Fibroblast of the aortic adventitia (primary cell): Measurements from ENCODE around the gene HS2ST1. TPM values are rescaled to one million over a fixed set of nuclear protein-coding genes. Genes with fewer than 3 reads are reported as not detected.
"Not testable (repeated sequence)": the region's sequence is repeated elsewhere in the genome, so short reads cannot be mapped to it uniquely, and the experiment has no call there.

Source experiments
- DNase-seq: peaks from one replicate; pipeline ENCODE4 v3.0.0-alpha.2; 2010; ENCODE audit warnings: low read depth
- H3K4me3 ChIP-seq: 2 replicates; pipeline ENCODE4 v1.5.1; 2011; ENCODE audit warnings: low read depth, mild to moderate bottlenecking, control low read depth, low read length, moderate library complexity
- CTCF ChIP-seq: IDR thresholded peaks from 2 replicates; pipeline ENCODE4 v1.5.1; 2011; ENCODE audit warnings: mild to moderate bottlenecking, low read length, control low read depth, inconsistent platforms; ENCODE audit not compliant: insufficient read depth
- total RNA-seq: library from RNA; depleted of rRNA; stranded (reverse); fragments of >200 nt; gene quantifications from 2 replicates; pipeline ENCODE4 v1.2.3, GENCODE V29; 2012; ENCODE audit warnings: low replicate concordance

The HS2ST1 gene
- total RNA-seq, 1 donor = 51.0 TPM

GRCh38 chr1:86976664-86977063 lies 62.2 kb downstream of the HS2ST1 start:
- DNase-seq = no peak
- H3K4me3 ChIP-seq = no peak overlapping the region
- no peak for TF ChIP-seq CTCF

GRCh38 chr1:86981482-86982213 lies 67.2 kb downstream of the HS2ST1 start:
- H3K4me3 ChIP-seq = no peak overlapping the region
- TF ChIP-seq CTCF = no peak
- DNase-seq = no peak

- not testable (repeated sequence) for DNase-seq, H3K4me3 ChIP-seq
Observed at GRCh38 chr1:86983677-86984076, 69.2 kb downstream of the HS2ST1 start.

- H3K4me3 ChIP-seq = no peak overlapping the region
- no peak for TF ChIP-seq CTCF
- DNase-seq = no peak
Observed at GRCh38 chr1:86987446-86987845, 73.0 kb downstream of the HS2ST1 start.

GRCh38 chr1:86988835-86989234 lies 74.4 kb downstream of the HS2ST1 start:
- no peak for TF ChIP-seq CTCF
- no peak for DNase-seq
- no peak overlapping the region for H3K4me3 ChIP-seq

GRCh38 chr1:86989690-86990089 lies 75.3 kb downstream of the HS2ST1 start:
- not testable (repeated sequence) for DNase-seq, H3K4me3 ChIP-seq

- no peak for DNase-seq
- H3K4me3 ChIP-seq = no peak overlapping the region
- TF ChIP-seq CTCF = no peak
Observed at GRCh38 chr1:86990826-86991225, 76.4 kb downstream of the HS2ST1 start.

- TF ChIP-seq CTCF = no peak
- no peak for DNase-seq
- H3K4me3 ChIP-seq = no peak overlapping the region
Observed at GRCh38 chr1:86991549-86992186, 77.2 kb downstream of the HS2ST1 start.
